Colonic mucosa (tissue), 4 donors: ENCODE results near the gene TBCE. TPM values are rescaled to one million over a fixed set of nuclear protein-coding genes. Genes with fewer than 3 reads are reported as not detected.
A peak's percentile ranks its signal among the peaks of the same experiment; 100 is the strongest.

Experiments
- DNase-seq: peaks from one replicate; pipeline ENCODE4 v3.0.0-alpha.2; 2020
- H3K27ac ChIP-seq: fragments of 200-600 bp; one replicate; pipeline ENCODE4 v1.8.0; 2021
- H3K27me3 ChIP-seq: fragments of 200-600 bp; one replicate; pipeline ENCODE4 v1.8.0; 2021
- H3K36me3 ChIP-seq: fragments of 200-600 bp; one replicate; pipeline ENCODE4 v1.8.0; 2021
- H3K4me1 ChIP-seq: fragments of 200-600 bp; one replicate; pipeline ENCODE4 v1.8.0; 2021; ENCODE audit warnings: mild to moderate bottlenecking
- H3K4me3 ChIP-seq: fragments of 200-600 bp; one replicate; pipeline ENCODE4 v1.8.0; 2021
- H3K9ac ChIP-seq, 2 donors: one replicate each; pipeline ENCODE4 v1.7.0; 2013; ENCODE audit warnings: control low read depth in 2 of 2, low read depth in 2 of 2, low read length in 2 of 2
- H3K9me3 ChIP-seq: fragments of 200-600 bp; one replicate; pipeline ENCODE4 v1.8.0; 2021
- intact Hi-C: fragments of 100-400 bp; cut with DNase I; formaldehyde crosslinking; loops from one replicate; pipeline ENCODE4 v1.14.1; 2022
- total RNA-seq, 2 donors: library from RNA; stranded (reverse); fragmentation: NEBNext Ultra II Directional in 1 of 2; extraction: Animal tissue kit (Norgen Biotek cat#: 25700) in 1 of 2; gene quantifications; one replicate each; pipeline ENCODE4 v1.2.1, GENCODE V29; 2021
- TF ChIP-seq, protein P1 (sequence below): fragments of 200-600 bp; IDR thresholded peaks from one replicate; pipeline ENCODE4 v1.8.0; 2022; ENCODE audit warnings: antibody characterized with exemption, mild to moderate bottlenecking
- donor health status: healthy.
- donor health status: DM: no; HTN: no; CAD: no.
- donor health status: DM: no; HTN: no; CAD: no.

TBCE gene, protein sequence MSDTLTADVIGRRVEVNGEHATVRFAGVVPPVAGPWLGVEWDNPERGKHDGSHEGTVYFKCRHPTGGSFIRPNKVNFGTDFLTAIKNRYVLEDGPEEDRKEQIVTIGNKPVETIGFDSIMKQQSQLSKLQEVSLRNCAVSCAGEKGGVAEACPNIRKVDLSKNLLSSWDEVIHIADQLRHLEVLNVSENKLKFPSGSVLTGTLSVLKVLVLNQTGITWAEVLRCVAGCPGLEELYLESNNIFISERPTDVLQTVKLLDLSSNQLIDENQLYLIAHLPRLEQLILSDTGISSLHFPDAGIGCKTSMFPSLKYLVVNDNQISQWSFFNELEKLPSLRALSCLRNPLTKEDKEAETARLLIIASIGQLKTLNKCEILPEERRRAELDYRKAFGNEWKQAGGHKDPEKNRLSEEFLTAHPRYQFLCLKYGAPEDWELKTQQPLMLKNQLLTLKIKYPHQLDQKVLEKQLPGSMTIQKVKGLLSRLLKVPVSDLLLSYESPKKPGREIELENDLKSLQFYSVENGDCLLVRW
- total RNA-seq: 10 to 100 TPM; 12.6 to 22.7 TPM

GRCh38 chr1:235367000-235367908 is at the start of gene TBCE:
Gene TBCE (plus strand): TSS chr1:235367427. CDS start chr1:235380050, 12,623 bp downstream.
- Histone ChIP-seq H3K4me1 (no peaks in the 10 kb centered on the region), H3K36me3 (no peaks in the 10 kb centered on the region), H3K4me3 (peak within 1 kb of the TSS; percentile 81), H3K27ac (peak within 1 kb of the TSS; percentile 88), H3K9ac (peak within 1 kb of the TSS; percentile 85), H3K9me3 (no peaks in the 10 kb centered on the region), H3K27me3 (no peaks in the 10 kb centered on the region)
- TF ChIP-seq, protein P1, sequence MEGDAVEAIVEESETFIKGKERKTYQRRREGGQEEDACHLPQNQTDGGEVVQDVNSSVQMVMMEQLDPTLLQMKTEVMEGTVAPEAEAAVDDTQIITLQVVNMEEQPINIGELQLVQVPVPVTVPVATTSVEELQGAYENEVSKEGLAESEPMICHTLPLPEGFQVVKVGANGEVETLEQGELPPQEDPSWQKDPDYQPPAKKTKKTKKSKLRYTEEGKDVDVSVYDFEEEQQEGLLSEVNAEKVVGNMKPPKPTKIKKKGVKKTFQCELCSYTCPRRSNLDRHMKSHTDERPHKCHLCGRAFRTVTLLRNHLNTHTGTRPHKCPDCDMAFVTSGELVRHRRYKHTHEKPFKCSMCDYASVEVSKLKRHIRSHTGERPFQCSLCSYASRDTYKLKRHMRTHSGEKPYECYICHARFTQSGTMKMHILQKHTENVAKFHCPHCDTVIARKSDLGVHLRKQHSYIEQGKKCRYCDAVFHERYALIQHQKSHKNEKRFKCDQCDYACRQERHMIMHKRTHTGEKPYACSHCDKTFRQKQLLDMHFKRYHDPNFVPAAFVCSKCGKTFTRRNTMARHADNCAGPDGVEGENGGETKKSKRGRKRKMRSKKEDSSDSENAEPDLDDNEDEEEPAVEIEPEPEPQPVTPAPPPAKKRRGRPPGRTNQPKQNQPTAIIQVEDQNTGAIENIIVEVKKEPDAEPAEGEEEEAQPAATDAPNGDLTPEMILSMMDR: no peak
- intact Hi-C loops: no loop called here
- DNase-seq: peak; percentile 98

DNA sequence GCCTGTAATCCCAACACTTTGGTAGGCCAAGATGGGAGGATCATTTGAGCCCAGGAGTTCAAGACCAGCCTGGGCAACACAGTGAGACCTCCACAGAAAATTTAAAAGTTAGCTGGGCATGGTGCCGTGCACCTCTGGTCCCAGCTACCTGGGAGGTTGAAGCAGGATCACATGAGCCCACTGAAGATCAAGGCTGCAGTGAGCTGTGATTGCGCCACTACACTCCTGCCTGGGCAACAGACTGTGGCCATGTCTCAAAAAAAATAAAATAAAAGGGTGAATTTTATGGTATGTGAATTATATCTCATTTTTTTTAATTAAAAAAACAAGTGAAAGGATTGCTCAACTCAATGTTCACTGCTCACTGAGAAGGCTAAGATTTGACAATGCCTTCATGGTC is 48.0 kb upstream of the TBCE start:
- H3K9me3 ChIP-seq: no peaks in the 10 kb centered on the region
- intact Hi-C loops: no loop called here
- H3K36me3 ChIP-seq: no peaks in the 10 kb centered on the region
- DNase-seq: no peak
- no peak overlapping the region for H3K4me3 ChIP-seq
- no peaks in the 10 kb centered on the region for H3K4me1 ChIP-seq
- H3K27ac ChIP-seq: no peak overlapping the region
- TF ChIP-seq, protein P1: no peak
- H3K9ac ChIP-seq: no peak overlapping the region
- no peaks in the 10 kb centered on the region for H3K27me3 ChIP-seq

DNA sequence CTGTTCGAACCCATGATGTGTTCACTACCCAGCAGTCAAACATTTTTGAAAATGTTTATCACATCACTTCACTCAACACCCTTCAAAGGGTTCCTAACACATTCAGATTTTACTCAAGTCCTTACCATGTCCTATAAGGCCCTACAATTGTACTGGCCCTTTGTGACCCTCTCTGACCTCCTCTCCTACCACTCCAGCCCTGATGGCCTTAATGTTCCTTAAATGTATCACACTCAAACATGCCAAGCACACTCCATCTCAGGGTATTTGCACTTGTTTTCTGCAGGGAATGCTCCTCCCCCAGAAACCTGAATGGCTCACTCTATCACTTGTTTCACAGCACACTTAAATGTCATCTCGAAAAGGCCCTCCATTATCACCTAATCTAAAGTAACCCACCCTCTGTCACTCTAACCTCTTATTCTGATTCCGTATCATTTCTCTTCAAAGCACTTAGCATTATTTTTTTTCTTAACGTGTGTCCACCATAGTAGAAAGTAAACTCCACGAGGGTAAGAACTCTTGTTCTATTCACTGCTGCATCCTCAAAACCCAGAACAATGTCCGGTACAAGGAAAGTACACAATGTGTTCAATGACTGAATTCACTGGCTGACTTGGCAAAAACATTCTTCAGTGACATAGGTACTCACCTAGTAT is 46.6 kb upstream of the TBCE start:
- no peaks in the 10 kb centered on the region for H3K27me3 ChIP-seq
- intact Hi-C loops: no loop called here
- H3K9me3 ChIP-seq: no peaks in the 10 kb centered on the region
- no peak overlapping the region for H3K4me3 ChIP-seq
- no peaks in the 10 kb centered on the region for H3K36me3 ChIP-seq
- no peak overlapping the region for H3K27ac ChIP-seq
- TF ChIP-seq, protein P1: no peak
- H3K9ac ChIP-seq: no peak overlapping the region
- DNase-seq: no peak
- peaks cover 3% of the 10 kb centered on the region for H3K4me1 ChIP-seq

GRCh38 chr1:235324296-235324695 is 42.9 kb upstream of the TBCE start:
- no peak for DNase-seq
- intact Hi-C loops: no loop called here
- H3K4me1 ChIP-seq: peaks cover 5% of the 10 kb centered on the region
- H3K27me3 ChIP-seq: no peaks in the 10 kb centered on the region
- TF ChIP-seq, protein P1: no peak
- no peaks in the 10 kb centered on the region for H3K9me3 ChIP-seq
- H3K36me3 ChIP-seq: no peaks in the 10 kb centered on the region
- H3K9ac ChIP-seq: no peak overlapping the region
- H3K4me3 ChIP-seq: no peak overlapping the region
- H3K27ac ChIP-seq: no peak overlapping the region

DNA sequence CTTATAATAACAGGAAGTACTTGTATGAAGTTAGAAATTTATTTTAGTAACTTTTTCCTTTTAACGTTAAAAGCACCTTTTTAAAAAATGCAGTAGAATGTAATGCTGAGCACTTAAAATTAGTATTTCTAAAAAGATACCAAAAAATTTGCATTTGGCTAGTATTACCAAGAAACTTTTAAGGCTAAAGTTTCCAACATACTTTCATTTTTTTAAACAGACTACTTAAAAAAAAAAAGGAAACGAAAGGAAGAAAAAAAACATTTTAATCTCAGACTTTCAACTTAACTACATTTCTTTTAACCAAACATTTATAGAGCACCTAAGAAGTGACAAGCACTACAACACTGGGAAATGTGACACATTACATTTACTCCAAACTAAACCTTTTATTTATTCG is 42.1 kb upstream of the TBCE start:
- intact Hi-C loops: no loop called here
- peaks cover 5% of the 10 kb centered on the region for H3K4me1 ChIP-seq

More for the DNA sequence above, 42.1 kb upstream of the TBCE start:
- H3K4me3 ChIP-seq: no peak overlapping the region
- no peaks in the 10 kb centered on the region for H3K36me3 ChIP-seq
- TF ChIP-seq, protein P1: no peak
- DNase-seq: no peak
- no peaks in the 10 kb centered on the region for H3K9me3 ChIP-seq
- no peak overlapping the region for H3K9ac ChIP-seq
- H3K27ac ChIP-seq: no peak overlapping the region
- H3K27me3 ChIP-seq: no peaks in the 10 kb centered on the region
